Chondrocyte (in vitro differentiated cells): ENCODE measurements around the gene C4orf36. TPM values are rescaled to one million over a fixed set of nuclear protein-coding genes. Genes with fewer than 3 reads are reported as not detected.

Experiments used
- DNase-seq: peaks from one replicate; pipeline ENCODE4 v3.0.0; 2021; ENCODE audit warnings: mixed read lengths, low spot score
- H3K27ac Mint-ChIP-seq: one replicate; pipeline ENCODE4 v1.8.0; 2021; ENCODE audit warnings: mild to moderate bottlenecking, moderate library complexity, mixed read lengths; ENCODE audit not compliant: unreplicated experiment
- H3K27me3 Mint-ChIP-seq: 2 replicates; pipeline ENCODE4 v1.8.0; 2021; ENCODE audit warnings: low read depth, mixed read lengths
- H3K36me3 Mint-ChIP-seq: 2 replicates; pipeline ENCODE4 v1.8.0; 2021; ENCODE audit warnings: low read depth, mixed read lengths
- H3K4me1 Mint-ChIP-seq: 2 replicates; pipeline ENCODE4 v1.8.0; 2021; ENCODE audit warnings: low read depth, mild to moderate bottlenecking, mixed read lengths
- H3K4me3 Mint-ChIP-seq: one replicate; pipeline ENCODE4 v1.8.0; 2021; ENCODE audit warnings: mild to moderate bottlenecking, moderate library complexity, mixed read lengths; ENCODE audit not compliant: unreplicated experiment
- H3K9me3 Mint-ChIP-seq: 2 replicates; pipeline ENCODE4 v1.8.0; 2021; ENCODE audit warnings: low read depth, mixed read lengths
- total RNA-seq: library from RNA; stranded (reverse); gene quantifications from 3 replicates; pipeline ENCODE4 v1.2.1, GENCODE V29; 2021
- TF ChIP-seq, protein P1 (sequence below): fragments of 200-600 bp; sonication (generic); IDR thresholded peaks from 2 replicates; pipeline ENCODE4 v1.5.0; 2021; ENCODE audit warnings: antibody characterized with exemption, mild to moderate bottlenecking, moderate library complexity

C4orf36 gene
- total RNA-seq, 1 donor from 2014 or later = 0.60 TPM

DNA sequence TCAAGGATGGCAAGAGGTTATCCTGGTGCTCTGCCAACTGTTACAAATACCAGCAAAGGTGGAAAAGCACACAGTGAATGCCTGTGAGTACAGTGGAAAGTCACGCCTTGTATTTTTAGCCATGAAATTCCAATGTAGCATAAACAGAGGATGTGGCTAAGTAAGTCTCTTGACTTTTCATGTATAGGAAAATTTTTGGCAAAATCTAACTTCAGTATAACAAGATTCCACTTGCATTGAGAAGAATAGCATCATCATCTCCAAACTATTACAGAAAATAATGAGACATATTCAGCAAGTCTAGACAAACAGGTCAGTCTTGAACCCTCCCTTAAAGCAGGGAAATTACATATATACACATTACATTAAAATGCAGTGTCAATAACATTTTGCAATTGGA lies 50.9 kb downstream of the C4orf36 start:
- Mint-ChIP-seq H3K9me3 (no peaks in the 10 kb centered on the region), H3K4me1 (peaks cover 12% of the 10 kb centered on the region), H3K27ac (no peak overlapping the region), H3K27me3 (no peaks in the 10 kb centered on the region), H3K4me3 (no peak overlapping the region), H3K36me3 (no peaks in the 10 kb centered on the region)
- DNase-seq = no peak
- TF ChIP-seq, protein P1, sequence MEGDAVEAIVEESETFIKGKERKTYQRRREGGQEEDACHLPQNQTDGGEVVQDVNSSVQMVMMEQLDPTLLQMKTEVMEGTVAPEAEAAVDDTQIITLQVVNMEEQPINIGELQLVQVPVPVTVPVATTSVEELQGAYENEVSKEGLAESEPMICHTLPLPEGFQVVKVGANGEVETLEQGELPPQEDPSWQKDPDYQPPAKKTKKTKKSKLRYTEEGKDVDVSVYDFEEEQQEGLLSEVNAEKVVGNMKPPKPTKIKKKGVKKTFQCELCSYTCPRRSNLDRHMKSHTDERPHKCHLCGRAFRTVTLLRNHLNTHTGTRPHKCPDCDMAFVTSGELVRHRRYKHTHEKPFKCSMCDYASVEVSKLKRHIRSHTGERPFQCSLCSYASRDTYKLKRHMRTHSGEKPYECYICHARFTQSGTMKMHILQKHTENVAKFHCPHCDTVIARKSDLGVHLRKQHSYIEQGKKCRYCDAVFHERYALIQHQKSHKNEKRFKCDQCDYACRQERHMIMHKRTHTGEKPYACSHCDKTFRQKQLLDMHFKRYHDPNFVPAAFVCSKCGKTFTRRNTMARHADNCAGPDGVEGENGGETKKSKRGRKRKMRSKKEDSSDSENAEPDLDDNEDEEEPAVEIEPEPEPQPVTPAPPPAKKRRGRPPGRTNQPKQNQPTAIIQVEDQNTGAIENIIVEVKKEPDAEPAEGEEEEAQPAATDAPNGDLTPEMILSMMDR = no peak

DNA sequence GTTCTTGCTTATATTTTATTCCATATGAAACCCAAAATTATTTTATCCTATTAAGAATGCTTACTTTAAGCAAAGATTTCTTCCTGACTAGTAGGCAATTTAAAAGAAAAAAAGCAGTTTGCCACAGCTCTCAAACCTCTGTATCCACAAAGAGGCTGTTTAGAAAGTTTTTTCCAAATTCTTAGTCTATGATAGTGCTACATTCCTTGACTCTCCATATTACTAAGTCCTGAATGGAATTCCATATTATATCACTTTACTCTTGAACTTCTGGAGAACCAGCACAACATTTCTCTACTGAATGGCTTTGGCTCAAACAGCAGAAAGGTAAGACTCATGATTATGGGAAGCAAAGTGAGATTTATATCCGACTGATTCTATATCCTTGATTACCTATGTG lies 51.4 kb downstream of the C4orf36 start:
- Mint-ChIP-seq H3K9me3 (no peaks in the 10 kb centered on the region), H3K4me3 (no peak overlapping the region), H3K4me1 (peaks cover 12% of the 10 kb centered on the region), H3K36me3 (no peaks in the 10 kb centered on the region), H3K27me3 (no peaks in the 10 kb centered on the region), H3K27ac (no peak overlapping the region)
- no peak for DNase-seq
- TF ChIP-seq, protein P1 = no peak

DNA sequence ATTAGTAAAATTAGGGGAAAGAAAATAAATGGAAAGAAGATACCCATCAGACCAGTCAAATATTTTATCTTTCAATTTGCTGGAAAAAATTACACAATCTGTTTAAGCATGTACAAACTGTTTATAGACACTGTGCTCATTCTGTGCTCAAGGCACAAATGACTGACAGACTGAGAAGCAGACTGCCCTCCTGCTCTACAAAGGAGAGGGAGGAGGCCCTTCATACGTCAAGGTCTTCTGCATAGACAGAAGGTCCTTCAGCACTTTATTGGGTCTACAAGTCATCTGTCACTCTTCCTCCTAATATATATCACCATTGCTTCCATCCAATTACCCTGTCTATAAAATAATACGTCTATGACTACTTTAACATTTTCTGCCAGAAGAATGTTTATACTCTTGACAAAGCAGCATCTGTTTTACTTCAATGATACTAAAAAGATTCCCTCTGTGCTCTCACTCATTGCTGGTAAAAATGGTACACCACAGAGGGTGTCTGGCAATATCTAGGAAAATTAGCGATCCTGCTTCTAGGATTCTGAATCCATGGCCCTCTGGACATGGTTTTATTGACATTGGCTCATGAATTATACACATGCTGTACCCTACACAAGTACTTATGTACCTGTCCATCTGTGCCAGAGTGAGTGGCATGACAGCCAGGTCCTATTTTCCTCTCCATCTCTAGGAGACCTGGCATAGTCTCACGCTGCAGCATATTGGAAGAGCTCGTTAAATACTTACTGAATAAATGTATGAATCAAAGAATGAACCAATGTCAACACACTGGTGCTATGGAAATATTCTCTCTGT lies 54.3 kb downstream of the C4orf36 start:
- Mint-ChIP-seq H3K27me3 (no peaks in the 10 kb centered on the region), H3K27ac (no peak overlapping the region), H3K9me3 (no peaks in the 10 kb centered on the region), H3K4me1 (peaks cover 12% of the 10 kb centered on the region), H3K36me3 (peaks cover 2% of the 10 kb centered on the region), H3K4me3 (no peak overlapping the region)
- no peak for DNase-seq
- TF ChIP-seq, protein P1 = no peak

DNA sequence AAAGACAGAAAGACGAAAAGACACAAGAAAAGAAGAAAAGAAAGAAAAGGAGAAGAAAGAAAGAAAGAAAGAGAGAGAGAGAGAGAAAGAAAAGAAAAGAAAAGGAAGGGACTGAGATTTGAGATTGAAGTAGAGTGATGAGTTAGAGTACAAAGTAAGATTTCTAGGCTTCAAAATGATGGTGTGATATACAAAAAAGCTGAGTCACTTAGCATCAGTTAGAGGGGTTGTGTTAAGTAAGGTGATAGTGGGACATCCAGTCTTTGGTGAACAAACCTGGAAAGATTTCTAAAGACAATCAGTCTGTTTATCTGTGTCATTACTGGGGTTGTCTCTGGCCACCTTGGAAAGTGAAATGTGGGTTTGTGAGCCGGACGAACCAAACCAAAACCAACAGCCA lies 56.5 kb downstream of the C4orf36 start:
- H3K36me3 Mint-ChIP-seq = peaks cover 2% of the 10 kb centered on the region
- no peak overlapping the region for H3K4me3 Mint-ChIP-seq
- no peaks in the 10 kb centered on the region for H3K9me3 Mint-ChIP-seq
- no peak overlapping the region for H3K27ac Mint-ChIP-seq
- DNase-seq = no peak
- H3K27me3 Mint-ChIP-seq = no peaks in the 10 kb centered on the region
- TF ChIP-seq, protein P1 = no peak
- H3K4me1 Mint-ChIP-seq = peaks cover 12% of the 10 kb centered on the region

DNA sequence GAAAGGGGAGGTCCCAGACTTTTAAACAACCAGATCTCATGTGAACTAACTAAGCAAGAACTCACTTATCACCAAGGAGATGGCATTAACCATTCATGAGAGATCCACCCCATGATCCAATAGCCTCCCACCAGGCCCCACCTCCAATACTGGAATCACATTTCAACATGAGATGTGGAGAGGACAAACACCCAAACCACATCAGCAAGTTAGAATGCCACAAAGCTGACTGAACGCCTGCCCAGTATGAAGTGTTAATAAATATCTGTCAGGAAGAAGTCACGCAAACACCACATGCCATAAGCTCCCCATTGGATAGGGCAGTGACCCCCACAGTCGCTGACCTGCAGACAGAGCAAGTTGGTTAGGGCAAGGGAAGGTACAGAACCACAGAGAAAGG lies 57.3 kb downstream of the C4orf36 start:
- no peaks in the 10 kb centered on the region for H3K27me3 Mint-ChIP-seq
- peaks cover 2% of the 10 kb centered on the region for H3K36me3 Mint-ChIP-seq
- H3K4me1 Mint-ChIP-seq = peaks cover 12% of the 10 kb centered on the region
- no peak overlapping the region for H3K27ac Mint-ChIP-seq
- H3K9me3 Mint-ChIP-seq = peaks cover 1% of the 10 kb centered on the region
- TF ChIP-seq, protein P1 = no peak
- H3K4me3 Mint-ChIP-seq = no peak overlapping the region
- DNase-seq = no peak
